Caco-2 (cell line): ENCODE measurements around the gene AIFM3. TPM values are rescaled to one million over a fixed set of nuclear protein-coding genes. Genes with fewer than 3 reads are reported as not detected.

Experiments
- BruUV-seq: library from RNA; stranded (reverse); fragments of 400-500 nt; replicated peaks from 2 replicates; lab custom pipeline; 2021; lab: Mats Ljungman, UMichigan
- CTCF ChIA-PET: fragments of 300-600 bp; sonication (Branson Sonifier 250); formaldehyde crosslinking; loops from one replicate; lab custom pipeline; 2022; ENCODE audit warnings: antibody characterized with exemption; lab: Charles Lee
- POLR2A ChIA-PET: fragments of 300-600 bp; sonication (Branson Sonifier 250); formaldehyde crosslinking; loops from one replicate; lab custom pipeline; 2022; ENCODE audit warnings: antibody characterized with exemption; lab: Charles Lee
- DNase-seq, 2 experiments: peaks; one replicate each; pipeline versions ENCODE4 v3.0.0 to v3.0.0-alpha.2; 2020 to 2022
- H3K27me3 ChIP-seq: replicated peaks from 2 replicates; pipeline ENCODE4 v1.6.0; 2011; ENCODE audit warnings: low read length; ENCODE audit not compliant: control insufficient read depth, insufficient read depth
- H3K36me3 ChIP-seq: 2 replicates; pipeline ENCODE4 v1.5.1; 2011; ENCODE audit warnings: low read length; ENCODE audit not compliant: control insufficient read depth, insufficient read depth
- H3K4me1 ChIP-seq: fragments of 250-450 bp; sonication (Bioruptor Pico); 2 replicates; pipeline ENCODE4 v1.5.1; 2020; ENCODE audit warnings: mild to moderate bottlenecking
- H3K4me3 ChIP-seq: 2 replicates; pipeline ENCODE4 v1.5.1; 2011; ENCODE audit warnings: low read depth, mild to moderate bottlenecking, control low read depth, low read length
- H3K9me3 ChIP-seq: fragments of 250-450 bp; sonication (Bioruptor Pico); 2 replicates; pipeline ENCODE4 v1.5.1; 2020; ENCODE audit warnings: mild to moderate bottlenecking, moderate library complexity
- H3K27ac Mint-ChIP-seq: one replicate; pipeline ENCODE4 v1.8.0; 2022; ENCODE audit warnings: mixed read lengths; ENCODE audit not compliant: unreplicated experiment
- H3K27me3 Mint-ChIP-seq: one replicate; pipeline ENCODE4 v1.8.0; 2022; ENCODE audit warnings: mixed read lengths; ENCODE audit not compliant: insufficient read depth, unreplicated experiment
- H3K36me3 Mint-ChIP-seq: one replicate; pipeline ENCODE4 v1.8.0; 2022; ENCODE audit warnings: mild to moderate bottlenecking, mixed read lengths; ENCODE audit not compliant: insufficient read depth, unreplicated experiment
- H3K4me1 Mint-ChIP-seq: one replicate; pipeline ENCODE4 v1.8.0; 2022; ENCODE audit warnings: low read depth, mixed read lengths; ENCODE audit not compliant: unreplicated experiment
- H3K4me3 Mint-ChIP-seq: one replicate; pipeline ENCODE4 v1.8.0; 2022; ENCODE audit warnings: mild to moderate bottlenecking, moderate library complexity, mixed read lengths; ENCODE audit not compliant: unreplicated experiment
- H3K9me3 Mint-ChIP-seq: one replicate; pipeline ENCODE4 v1.8.0; 2022; ENCODE audit warnings: mixed read lengths; ENCODE audit not compliant: unreplicated experiment
- intact Hi-C: fragments of 100-400 bp; cut with micrococcal nuclease; formaldehyde crosslinking; loops from one replicate; pipeline ENCODE4 v1.10.0; 2022; ENCODE audit not compliant: unreplicated experiment
- total RNA-seq: library from RNA; stranded (reverse); gene quantifications from 2 replicates; pipeline ENCODE4 v1.2.3, GENCODE V29; 2022
- TF ChIP-seq, protein P1 (sequence below), 2 experiments: fragments of 200-600 bp in 1 of 2; IDR thresholded peaks; 1 replicate in 1 of 2; 2 replicates in 1 of 2; pipeline versions ENCODE4 v1.5.1 to v1.8.0; 2011 to 2022; ENCODE audit warnings: antibody characterized with exemption in 1 of 2, control low read depth in 1 of 2, inconsistent platforms in 1 of 2, low read depth in 1 of 2, low read length in 1 of 2, mild to moderate bottlenecking in 1 of 2, moderate library complexity in 1 of 2; ENCODE audit not compliant: insufficient read depth in 1 of 2, severe bottlenecking in 1 of 2, unreplicated experiment in 1 of 2

The AIFM3 gene
- total RNA-seq, 1 experiment from 2014 or later = 0.73 TPM

DNA sequence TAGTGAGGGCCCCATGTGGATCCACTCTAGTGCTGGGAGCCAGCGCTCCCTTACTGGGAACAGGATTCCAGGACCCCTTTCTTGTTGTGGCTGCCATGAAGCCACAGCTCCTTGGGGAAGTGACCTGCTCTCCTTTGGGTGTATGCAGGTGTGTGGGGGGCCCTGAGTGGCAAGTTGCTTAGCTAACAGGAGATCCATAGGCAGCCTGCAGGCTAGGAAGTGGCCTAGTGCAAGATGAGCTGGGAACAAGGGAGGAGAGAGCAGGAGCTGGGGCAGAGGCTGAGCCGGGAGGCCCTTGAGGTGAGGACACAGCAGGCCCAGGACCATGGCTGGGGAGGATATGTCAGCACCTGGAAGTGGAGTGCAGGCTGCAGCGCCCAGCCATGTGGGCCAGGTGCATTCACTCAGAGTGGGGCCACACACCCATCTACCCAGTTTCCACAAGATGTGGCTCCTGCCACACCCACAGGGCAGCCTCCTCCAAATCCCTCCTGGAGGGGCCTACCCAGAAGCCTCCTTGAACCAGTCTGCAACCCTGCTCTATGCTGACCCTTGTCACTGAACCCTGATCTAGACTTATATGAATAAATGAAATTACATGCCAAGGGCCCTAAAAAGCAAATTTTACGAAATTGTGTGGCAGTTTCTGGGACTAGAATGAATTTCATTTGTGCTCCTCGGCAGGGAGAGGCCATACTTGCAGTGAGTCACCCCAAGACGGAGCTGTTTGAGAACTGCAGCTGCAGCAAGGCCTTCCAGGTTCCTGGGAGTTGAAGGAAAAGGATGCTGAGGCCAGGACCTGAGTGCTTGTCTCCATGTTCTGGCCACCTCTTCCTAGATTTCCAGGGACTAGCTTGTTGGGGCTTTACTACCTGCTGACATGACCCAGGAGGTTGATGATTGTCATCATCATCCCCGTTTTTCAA is 31.6 kb downstream of the AIFM3 start:
- H3K4me3 ChIP-seq = no peak overlapping the region
- H3K27ac Mint-ChIP-seq = no peak overlapping the region
- no peaks in the 10 kb centered on the region for H3K27me3 Mint-ChIP-seq
- no peaks in the 10 kb centered on the region for H3K27me3 ChIP-seq
- TF ChIP-seq, protein P1, sequence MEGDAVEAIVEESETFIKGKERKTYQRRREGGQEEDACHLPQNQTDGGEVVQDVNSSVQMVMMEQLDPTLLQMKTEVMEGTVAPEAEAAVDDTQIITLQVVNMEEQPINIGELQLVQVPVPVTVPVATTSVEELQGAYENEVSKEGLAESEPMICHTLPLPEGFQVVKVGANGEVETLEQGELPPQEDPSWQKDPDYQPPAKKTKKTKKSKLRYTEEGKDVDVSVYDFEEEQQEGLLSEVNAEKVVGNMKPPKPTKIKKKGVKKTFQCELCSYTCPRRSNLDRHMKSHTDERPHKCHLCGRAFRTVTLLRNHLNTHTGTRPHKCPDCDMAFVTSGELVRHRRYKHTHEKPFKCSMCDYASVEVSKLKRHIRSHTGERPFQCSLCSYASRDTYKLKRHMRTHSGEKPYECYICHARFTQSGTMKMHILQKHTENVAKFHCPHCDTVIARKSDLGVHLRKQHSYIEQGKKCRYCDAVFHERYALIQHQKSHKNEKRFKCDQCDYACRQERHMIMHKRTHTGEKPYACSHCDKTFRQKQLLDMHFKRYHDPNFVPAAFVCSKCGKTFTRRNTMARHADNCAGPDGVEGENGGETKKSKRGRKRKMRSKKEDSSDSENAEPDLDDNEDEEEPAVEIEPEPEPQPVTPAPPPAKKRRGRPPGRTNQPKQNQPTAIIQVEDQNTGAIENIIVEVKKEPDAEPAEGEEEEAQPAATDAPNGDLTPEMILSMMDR (IDR thresholded peaks at IDR 0.05; ENCODE audit: insufficient read depth in 1 of 2, low read depth in 1 of 2, low read length in 1 of 2, severe bottlenecking in 1 of 2, unreplicated experiment in 1 of 2) = no peak
- H3K36me3 ChIP-seq = no peaks in the 10 kb centered on the region; the same call in 1 of the 2 replicates
- H3K36me3 Mint-ChIP-seq = peaks cover 61% of the 10 kb centered on the region
- no TSS peak for BruUV-seq
- CTCF ChIA-PET = interaction anchor here (1.0 kb wide), 1 partner anchor 17 kb away, joined by 3 read pairs; the partner anchor contains the start of gene LZTR1
- H3K9me3 Mint-ChIP-seq = no peaks in the 10 kb centered on the region
- no peak overlapping the region for H3K4me3 Mint-ChIP-seq
- no peaks in the 10 kb centered on the region for H3K9me3 ChIP-seq
- intact Hi-C loops = no loop called here
- POLR2A ChIA-PET = no interaction called here
- peaks cover 10% of the 10 kb centered on the region for H3K4me1 Mint-ChIP-seq
- peaks cover 9% of the 10 kb centered on the region for H3K4me1 ChIP-seq
- no peak for DNase-seq

DNA sequence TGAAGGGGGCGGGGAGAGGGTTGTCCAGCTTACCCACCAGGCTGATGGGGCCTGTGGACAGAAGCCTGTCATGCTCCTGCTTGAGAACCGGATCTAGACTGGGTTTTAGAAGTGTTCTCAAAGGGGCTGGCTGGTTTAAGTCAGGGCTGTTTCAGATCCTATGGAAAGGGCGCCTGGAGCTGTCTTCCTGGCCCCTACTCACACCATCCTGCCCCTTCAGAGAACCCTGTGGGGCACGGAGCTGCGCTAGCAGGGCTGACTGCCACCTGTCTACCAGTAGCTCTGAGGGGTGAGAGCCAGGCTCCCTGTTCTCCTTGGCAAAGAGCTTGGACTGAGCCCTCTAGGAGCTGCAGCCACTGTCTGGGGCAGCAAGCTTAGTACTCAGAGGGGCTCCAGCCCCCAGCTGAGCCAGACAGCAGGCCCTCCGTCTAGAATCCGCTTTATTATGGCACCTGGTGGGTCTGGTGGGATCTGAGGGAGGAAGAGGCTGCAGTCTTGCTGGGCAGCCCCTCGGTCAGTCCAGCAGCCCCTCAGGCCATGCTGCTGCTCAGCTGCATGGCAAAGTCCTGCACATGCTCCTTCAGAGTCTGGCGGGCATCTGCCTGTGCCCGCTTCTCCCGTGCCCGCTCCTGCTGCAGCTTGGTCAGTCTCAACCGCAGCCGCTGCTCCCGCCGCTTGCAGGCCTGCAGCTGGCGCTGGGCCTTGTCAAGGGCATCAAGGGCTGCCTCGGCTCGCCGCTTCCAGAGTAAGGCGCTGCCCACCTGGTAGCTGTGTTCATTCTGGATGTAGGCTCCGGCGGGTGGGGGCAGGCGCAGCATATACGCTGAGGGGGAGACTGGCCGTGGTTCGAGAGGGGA is 32.5 kb downstream of the AIFM3 start:
- no peaks in the 10 kb centered on the region for H3K9me3 Mint-ChIP-seq
- CTCF ChIA-PET = interaction anchor here (1.6 kb wide), 1 partner anchor 17 kb away, joined by 3 read pairs; the partner anchor contains the start of gene LZTR1
- Histone ChIP-seq H3K36me3 (no peaks in the 10 kb centered on the region; the same call in 1 of the 2 replicates), H3K27me3 (no peaks in the 10 kb centered on the region), H3K4me3 (no peak overlapping the region), H3K9me3 (no peaks in the 10 kb centered on the region), H3K4me1 (peaks cover 9% of the 10 kb centered on the region)
- H3K4me1 Mint-ChIP-seq = peaks cover 10% of the 10 kb centered on the region
- peak overlapping the region; percentile 72 for H3K27ac Mint-ChIP-seq
- POLR2A ChIA-PET = no interaction called here
- BruUV-seq = no TSS peak
- peaks cover 59% of the 10 kb centered on the region for H3K36me3 Mint-ChIP-seq
- H3K27me3 Mint-ChIP-seq = no peaks in the 10 kb centered on the region
- TF ChIP-seq, protein P1 (IDR thresholded peaks at IDR 0.05; ENCODE audit: insufficient read depth in 1 of 2, low read depth in 1 of 2, low read length in 1 of 2, severe bottlenecking in 1 of 2, unreplicated experiment in 1 of 2) = no peak
- intact Hi-C loops = loop anchor here (2.0 kb wide), 1 partner anchor 43 kb away; no protein-coding TSS in a partner anchor
- DNase-seq = no peak
- H3K4me3 Mint-ChIP-seq = peak overlapping the region; percentile 98
